GM12873 (cell line): ENCODE measurements around the gene MASTL.

Source experiments
- CTCF ChIP-seq: IDR thresholded peaks from 2 replicates; pipeline ENCODE4 v1.5.1; 2012; ENCODE audit warnings: low read depth, mild to moderate bottlenecking, moderate library complexity, low read length, control low read depth; ENCODE audit not compliant: insufficient read depth; ENCODE audit errors: missing control alignments

Gene MASTL

GRCh38 chr10:27188897-27189296 is 33.7 kb downstream of the MASTL start:
- TF ChIP-seq CTCF, result no peak

GRCh38 chr10:27190508-27190907 is 35.4 kb downstream of the MASTL start:
- TF ChIP-seq CTCF, result no peak

- no peak for TF ChIP-seq CTCF
Observed at GRCh38 chr10:27192284-27192683, 37.1 kb downstream of the MASTL start.

GRCh38 chr10:27197980-27198620 is 42.9 kb downstream of the MASTL start:
- TF ChIP-seq CTCF, result no peak

GRCh38 chr10:27203806-27204205 is 48.7 kb downstream of the MASTL start:
- no peak for TF ChIP-seq CTCF

- no peak for TF ChIP-seq CTCF
Observed at GRCh38 chr10:27207350-27207749, 52.2 kb downstream of the MASTL start.

GRCh38 chr10:27223964-27224363 is 68.8 kb downstream of the MASTL start:
- peak; percentile 50 for TF ChIP-seq CTCF
